GM19455 (cell line): ENCODE results near the gene CYP2C18.
"Not testable (repeated sequence)": the region's sequence is repeated elsewhere in the genome, so short reads cannot be mapped to it uniquely, and the experiment has no call there.

ENCODE experiments used
- ATAC-seq: cut with Tn5 transposase; IDR thresholded peaks from one replicate; pipeline ENCODE4 v1.9.1; 2021; ENCODE audit not compliant: unreplicated experiment

CYP2C18 gene

GRCh38 chr10:94683214-94684054 is at the start of gene CYP2C18:
Gene CYP2C18 (plus strand): TSS chr10:94683729. CDS start chr10:94683820, 91 bp downstream.
- no peak for ATAC-seq

GRCh38 chr10:94638097-94638496 is 45.4 kb upstream of the CYP2C18 start:
- ATAC-seq = not testable (repeated sequence)

GRCh38 chr10:94639902-94640301 is 43.6 kb upstream of the CYP2C18 start:
- no peak for ATAC-seq

- ATAC-seq = no peak
These were observed 43.0 kb upstream of the CYP2C18 start for GRCh38 chr10:94640562-94640961.

- ATAC-seq = no peak
These were observed 42.0 kb upstream of the CYP2C18 start for GRCh38 chr10:94641480-94641879.

GRCh38 chr10:94644352-94644751 is 39.2 kb upstream of the CYP2C18 start:
- no peak for ATAC-seq

GRCh38 chr10:94645285-94645684 is 38.2 kb upstream of the CYP2C18 start:
- no peak for ATAC-seq

GRCh38 chr10:94655201-94655600 is 28.3 kb upstream of the CYP2C18 start:
- ATAC-seq = not testable (repeated sequence)

GRCh38 chr10:94663061-94663460 is 20.5 kb upstream of the CYP2C18 start:
- not testable (repeated sequence) for ATAC-seq

GRCh38 chr10:94666391-94667102 is 17.0 kb upstream of the CYP2C18 start:
- no peak for ATAC-seq

- ATAC-seq = no peak
These were observed 9.8 kb upstream of the CYP2C18 start for GRCh38 chr10:94673614-94674321.

GRCh38 chr10:94676496-94676895 is 7.0 kb upstream of the CYP2C18 start:
- no peak for ATAC-seq

GRCh38 chr10:94677691-94678090 is 5.8 kb upstream of the CYP2C18 start:
- ATAC-seq = no peak

- no peak for ATAC-seq
These were observed 5.1 kb upstream of the CYP2C18 start for GRCh38 chr10:94678475-94678874.

GRCh38 chr10:94680544-94680943 is 3.0 kb upstream of the CYP2C18 start:
- no peak for ATAC-seq

GRCh38 chr10:94682636-94683035 is 893 bp upstream of the CYP2C18 start:
- ATAC-seq = not testable (repeated sequence)

- no peak for ATAC-seq
These were observed 4.2 kb downstream of the CYP2C18 start for GRCh38 chr10:94687625-94688248.

- no peak for ATAC-seq
These were observed 22.6 kb downstream of the CYP2C18 start for GRCh38 chr10:94706089-94706488.

- no peak for ATAC-seq
These were observed 27.0 kb downstream of the CYP2C18 start for GRCh38 chr10:94710578-94710977.

GRCh38 chr10:94725871-94726270 is 42.3 kb downstream of the CYP2C18 start:
- no peak for ATAC-seq

- no peak for ATAC-seq
These were observed 51.7 kb downstream of the CYP2C18 start for GRCh38 chr10:94735197-94735596.
